ENCODE measurements around the gene NLRC3.

DNA sequence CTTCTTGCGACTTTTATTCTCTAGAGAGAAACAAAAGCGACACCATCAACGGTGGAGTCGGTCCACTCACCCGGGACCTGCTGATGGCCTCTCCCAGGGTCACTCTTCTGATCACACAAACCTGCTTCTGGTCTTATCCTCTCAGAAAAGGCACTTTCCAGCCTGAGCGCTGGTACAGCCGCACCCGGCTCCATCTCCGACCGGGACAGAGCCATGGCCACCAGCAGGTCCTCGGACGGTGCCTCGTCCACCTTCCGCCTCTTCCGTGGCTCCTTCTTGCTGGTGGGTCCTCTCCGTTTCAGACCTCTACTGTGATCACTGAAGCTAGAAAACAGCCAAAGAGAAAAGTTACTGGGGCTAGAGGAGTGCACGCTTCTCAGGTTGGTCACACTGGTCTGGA is 20.5 kb upstream of the NLRC3 start:
- no peak for TF ChIP-seq POLR2AphosphoS5 (IDR thresholded peaks at IDR 0.05)
- TF ChIP-seq, protein P1, sequence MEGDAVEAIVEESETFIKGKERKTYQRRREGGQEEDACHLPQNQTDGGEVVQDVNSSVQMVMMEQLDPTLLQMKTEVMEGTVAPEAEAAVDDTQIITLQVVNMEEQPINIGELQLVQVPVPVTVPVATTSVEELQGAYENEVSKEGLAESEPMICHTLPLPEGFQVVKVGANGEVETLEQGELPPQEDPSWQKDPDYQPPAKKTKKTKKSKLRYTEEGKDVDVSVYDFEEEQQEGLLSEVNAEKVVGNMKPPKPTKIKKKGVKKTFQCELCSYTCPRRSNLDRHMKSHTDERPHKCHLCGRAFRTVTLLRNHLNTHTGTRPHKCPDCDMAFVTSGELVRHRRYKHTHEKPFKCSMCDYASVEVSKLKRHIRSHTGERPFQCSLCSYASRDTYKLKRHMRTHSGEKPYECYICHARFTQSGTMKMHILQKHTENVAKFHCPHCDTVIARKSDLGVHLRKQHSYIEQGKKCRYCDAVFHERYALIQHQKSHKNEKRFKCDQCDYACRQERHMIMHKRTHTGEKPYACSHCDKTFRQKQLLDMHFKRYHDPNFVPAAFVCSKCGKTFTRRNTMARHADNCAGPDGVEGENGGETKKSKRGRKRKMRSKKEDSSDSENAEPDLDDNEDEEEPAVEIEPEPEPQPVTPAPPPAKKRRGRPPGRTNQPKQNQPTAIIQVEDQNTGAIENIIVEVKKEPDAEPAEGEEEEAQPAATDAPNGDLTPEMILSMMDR (IDR thresholded peaks at IDR 0.05), result no peak

All from upper lobe of left lung (tissue), 4 donors.